ENCODE data around the gene LRRC4B.

GRCh38 chr19:50477751-50478515 is 90.3 kb downstream of the LRRC4B start:
- no peak for TF ChIP-seq TAF1 (IDR thresholded peaks at IDR 0.05; ENCODE audit: low read depth)
- no peak for TF ChIP-seq ZBTB7A (IDR thresholded peaks at IDR 0.05; ENCODE audit: low read depth)
- no peak for TF ChIP-seq MAX (IDR thresholded peaks at IDR 0.05)
- TF ChIP-seq CEBPB (IDR thresholded peaks at IDR 0.05) = no peak
- no peak for TF ChIP-seq EP300 (IDR thresholded peaks at IDR 0.05; ENCODE audit: borderline replicate concordance)
- no peak for TF ChIP-seq YY1 (IDR thresholded peaks at IDR 0.05; ENCODE audit: low read depth)
- TF ChIP-seq NFIC (IDR thresholded peaks at IDR 0.05) = no peak
- TF ChIP-seq REST (IDR thresholded peaks at IDR 0.05; ENCODE audit: low read depth) = no peak
- TF ChIP-seq CREB1 (IDR thresholded peaks at IDR 0.05; ENCODE audit: low read depth) = no peak
- TF ChIP-seq RAD21 (IDR thresholded peaks at IDR 0.05; ENCODE audit: low read depth) = no peak
- TF ChIP-seq TEAD4 (IDR thresholded peaks at IDR 0.05) = no peak
- no peak for TF ChIP-seq EGR1 (IDR thresholded peaks at IDR 0.05)
- TF ChIP-seq USF1 (IDR thresholded peaks at IDR 0.05) = no peak
